Spleen (tissue), 11 donors: ENCODE data around the gene SERHL2. TPM values are rescaled to one million over a fixed set of nuclear protein-coding genes. Genes with fewer than 3 reads are reported as not detected.

Experiments
- DNase-seq: peaks from one replicate; pipeline ENCODE4 v3.0.0-alpha.2; 2020
- H3K27ac ChIP-seq, 8 donors: fragments of 200-600 bp; sonication (generic) in 7 of 8; 1 replicate in 4 of 8; 2 replicates in 4 of 8; pipeline versions ENCODE4 v1.5.0 to v1.8.0; 2016 to 2021; ENCODE audit warnings: inconsistent platforms in 4 of 8, mild to moderate bottlenecking in 4 of 8, moderate library complexity in 1 of 8
- H3K27me3 ChIP-seq, 7 donors: fragments of 200-600 bp; sonication (generic) in 6 of 7; replicated peaks in 1 of 7; 1 replicate in 4 of 7; 2 replicates in 3 of 7; pipeline versions ENCODE4 v1.5.0 to v1.8.0; 2016 to 2021; ENCODE audit warnings: inconsistent platforms in 3 of 7, mild to moderate bottlenecking in 1 of 7
- H3K36me3 ChIP-seq, 6 donors: fragments of 200-600 bp; sonication (generic) in 5 of 6; 1 replicate in 4 of 6; 2 replicates in 2 of 6; pipeline versions ENCODE4 v1.5.0 to v1.8.0; 2016 to 2021; ENCODE audit warnings: inconsistent platforms in 2 of 6
- H3K4me1 ChIP-seq, 6 donors: fragments of 200-600 bp; sonication (generic) in 5 of 6; 1 replicate in 3 of 6; 2 replicates in 3 of 6; pipeline versions ENCODE4 v1.5.0 to v1.8.0; 2016 to 2021; ENCODE audit warnings: inconsistent platforms in 3 of 6
- H3K4me3 ChIP-seq, 8 donors: fragments of 200-600 bp; sonication (generic) in 7 of 8; 1 replicate in 4 of 8; 2 replicates in 4 of 8; pipeline versions ENCODE4 v1.5.0 to v1.8.0; 2016 to 2021; ENCODE audit warnings: inconsistent platforms in 4 of 8, mild to moderate bottlenecking in 4 of 8, moderate library complexity in 2 of 8
- H3K9me3 ChIP-seq, 8 donors: fragments of 200-600 bp; sonication (generic) in 7 of 8; 1 replicate in 4 of 8; 2 replicates in 4 of 8; pipeline versions ENCODE4 v1.5.0 to v1.8.0; 2016 to 2021; ENCODE audit warnings: inconsistent platforms in 4 of 8
- POLR2A ChIP-seq, 3 donors: fragments of 450-650 bp; IDR thresholded peaks; one replicate each; pipeline ENCODE4 v1.5.1; 2017; ENCODE audit warnings: antibody characterized with exemption in 3 of 3, mild to moderate bottlenecking in 1 of 3
- POLR2AphosphoS5 ChIP-seq, 3 donors: sonication (generic); formaldehyde crosslinking; IDR thresholded peaks; one replicate each; pipeline ENCODE4 v1.5.1; 2017; ENCODE audit warnings: antibody characterized with exemption in 3 of 3
- whole genome bisulfite sequencing, 5 donors: extraction: QIAGEN DNeasy Blood & Tissue Kit in 3 of 5; methylation state at CpG; one replicate each; pipeline versions ENCODE4 v1.1.5 to v1.1.7; 2013 to 2018; 5-methylcytosine and 5-hydroxymethylcytosine counted together
- intact Hi-C: fragments of 100-400 bp; cut with DNase I; formaldehyde crosslinking; loops from one replicate; pipeline ENCODE4 v1.15.0; 2023; ENCODE audit warnings: low total_unique reads
- polyA plus RNA-seq, 3 donors: library from polyadenylated mRNA; stranded (reverse); fragments of 200-250 nt; gene quantifications; one replicate each; pipeline ENCODE4 v1.2.1, GENCODE V29; 2013
- total RNA-seq, 7 donors: library from RNA; depleted of rRNA in 3 of 7; stranded (reverse); fragments of >200 nt in 3 of 7; fragmentation: NEBNext Ultra II Directional in 4 of 7; extraction: Animal tissue kit (Norgen Biotek cat#: 25700) in 4 of 7; gene quantifications; one replicate each; pipeline versions ENCODE4 v1.1.0 to v1.2.1, GENCODE V29; 2016 to 2021
- TF ChIP-seq, protein P1 (sequence below), 11 experiments: fragments of 200-600 bp in 7 of 11; fragments of 450-650 bp in 4 of 11; sonication (generic) in 4 of 11; IDR thresholded peaks in 8 of 11; conservative IDR thresholded peaks in 3 of 11; 1 replicate in 7 of 11; 2 replicates in 4 of 11; pipeline versions ENCODE4 v1.4.0 to v1.8.0; 2016 to 2021; ENCODE audit warnings: antibody characterized with exemption in 11 of 11, inconsistent platforms in 4 of 11, mild to moderate bottlenecking in 1 of 11
- donor health status: healthy with polysubstance abuse.
- donor health status: DM: no; HTN: no; CAD: no; lungs with moderate emphysema.
- donor health status: DM: no; HTN: no; CAD: no.
- donor health status: Bipolar disorder and iron deficiency.
- donor health status: healthy.
- donor health status: DM: no; HTN: no; CAD: no.
- donor health status: DM: yes; HTN: yes; CAD: no.

The SERHL2 gene
- total and polyA plus RNA-seq, 10 donors = 1.7 to 4.1 (median 2.8) TPM

DNA sequence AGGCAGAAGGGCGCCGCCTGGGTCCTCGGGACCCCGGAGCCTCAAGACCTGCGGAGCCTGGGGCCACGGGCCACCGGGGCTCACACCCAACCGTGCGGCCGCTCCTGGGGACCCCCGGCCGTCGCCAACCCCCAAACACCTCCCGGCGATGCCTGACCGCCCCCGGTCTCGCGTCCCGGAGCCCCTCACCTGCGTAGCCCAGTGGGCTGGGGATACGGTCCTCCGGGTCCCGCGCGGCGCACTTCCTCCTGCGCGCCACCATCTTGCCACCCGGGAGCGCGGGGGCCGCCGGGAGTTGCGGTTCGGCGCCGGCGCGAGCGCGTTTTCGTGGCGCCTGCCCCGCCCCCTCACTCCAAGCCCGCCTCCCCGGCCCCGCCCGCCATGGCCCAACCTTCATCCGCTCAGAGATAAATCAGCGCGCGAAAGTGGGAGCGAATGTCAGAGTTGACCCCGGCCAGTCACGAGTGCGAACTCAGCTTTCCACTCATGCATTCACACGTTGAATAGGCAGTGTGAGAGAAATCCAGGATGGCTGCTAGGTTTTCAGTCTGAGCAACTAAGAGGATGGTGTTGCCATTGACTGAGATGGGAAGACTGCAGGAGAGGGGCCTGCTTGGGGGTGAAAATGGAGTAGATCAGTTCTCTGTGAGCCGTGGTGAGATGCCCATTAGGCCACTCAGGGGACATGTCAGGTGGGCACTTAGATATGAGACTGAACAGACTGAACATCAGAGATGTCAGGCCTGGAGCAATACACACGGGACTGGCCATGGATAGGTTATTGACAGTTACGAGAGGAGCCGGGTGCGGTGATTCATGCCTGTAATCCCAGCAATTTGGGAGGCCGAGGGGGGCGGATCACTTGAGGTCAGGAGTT, 34.0 kb upstream of the SERHL2 start, which contains the start of gene RRP7A:
RRP7A (minus strand) TSS at position 272 of the 877 bp plus-strand sequence; CDS start at position 262, 10 bp downstream.
- Histone ChIP-seq H3K36me3 (peaks cover 0 to 32% (median 22%) of the 10 kb centered on the region in 6 donors), H3K9me3 (no peaks in the 10 kb centered on the region), H3K27me3 (no peaks in the 10 kb centered on the region), H3K4me1 (peaks cover 4 to 44% (median 28%) of the 10 kb centered on the region in 6 donors), H3K4me3 (peak within 1 kb of the TSS; percentile 84 to 99 (median 92)), H3K27ac (peak within 1 kb of the TSS; percentile 79 to 90 (median 85))
- intact Hi-C loops = no loop called here
- DNase-seq = peak; percentile 96
- 9 to 33% (median 17%) methylated on average over 15 to 65 of the region's 65 CpGs for WGBS, 5 donors
- TF ChIP-seq POLR2AphosphoS5 (IDR thresholded peaks at IDR 0.05) = peak; percentile 89 to 93 (median 91)
- peak in 2 of 3 donors; percentile 22 to 76 for TF ChIP-seq POLR2A (IDR thresholded peaks at IDR 0.05)
- TF ChIP-seq, protein P1, sequence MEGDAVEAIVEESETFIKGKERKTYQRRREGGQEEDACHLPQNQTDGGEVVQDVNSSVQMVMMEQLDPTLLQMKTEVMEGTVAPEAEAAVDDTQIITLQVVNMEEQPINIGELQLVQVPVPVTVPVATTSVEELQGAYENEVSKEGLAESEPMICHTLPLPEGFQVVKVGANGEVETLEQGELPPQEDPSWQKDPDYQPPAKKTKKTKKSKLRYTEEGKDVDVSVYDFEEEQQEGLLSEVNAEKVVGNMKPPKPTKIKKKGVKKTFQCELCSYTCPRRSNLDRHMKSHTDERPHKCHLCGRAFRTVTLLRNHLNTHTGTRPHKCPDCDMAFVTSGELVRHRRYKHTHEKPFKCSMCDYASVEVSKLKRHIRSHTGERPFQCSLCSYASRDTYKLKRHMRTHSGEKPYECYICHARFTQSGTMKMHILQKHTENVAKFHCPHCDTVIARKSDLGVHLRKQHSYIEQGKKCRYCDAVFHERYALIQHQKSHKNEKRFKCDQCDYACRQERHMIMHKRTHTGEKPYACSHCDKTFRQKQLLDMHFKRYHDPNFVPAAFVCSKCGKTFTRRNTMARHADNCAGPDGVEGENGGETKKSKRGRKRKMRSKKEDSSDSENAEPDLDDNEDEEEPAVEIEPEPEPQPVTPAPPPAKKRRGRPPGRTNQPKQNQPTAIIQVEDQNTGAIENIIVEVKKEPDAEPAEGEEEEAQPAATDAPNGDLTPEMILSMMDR (IDR thresholded peaks at IDR 0.05 in 8 of 11, conservative IDR thresholded peaks at IDR 0.05 in 3 of 11) = peak in 4 of 11 experiments; percentile 10 to 44 (median 32)

DNA sequence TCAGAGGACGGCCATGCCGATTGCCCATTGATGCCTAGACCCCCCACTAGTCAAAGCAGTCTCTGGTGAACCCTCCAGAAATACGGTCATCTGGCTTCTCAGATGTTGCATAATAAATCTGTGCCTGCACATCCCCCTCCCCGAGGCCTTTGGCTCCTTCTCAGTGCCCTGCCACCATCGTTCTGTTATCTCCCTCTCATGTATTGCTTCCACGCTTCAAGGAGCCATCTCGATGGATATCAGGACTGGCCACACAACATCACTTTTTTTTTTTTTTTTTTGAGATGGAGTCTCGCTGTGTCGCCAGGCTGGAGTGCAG, 32.6 kb upstream of the SERHL2 start:
- TF ChIP-seq, protein P1 (IDR thresholded peaks at IDR 0.05 in 8 of 11, conservative IDR thresholded peaks at IDR 0.05 in 3 of 11) = no peak
- TF ChIP-seq POLR2AphosphoS5 (IDR thresholded peaks at IDR 0.05) (no peak), POLR2A (IDR thresholded peaks at IDR 0.05) (no peak)
- Histone ChIP-seq H3K27ac (no peak overlapping the region), H3K9me3 (no peaks in the 10 kb centered on the region), H3K36me3 (peaks cover 0 to 18% (median 12%) of the 10 kb centered on the region in 6 donors), H3K27me3 (no peaks in the 10 kb centered on the region), H3K4me3 (no peak overlapping the region), H3K4me1 (peaks cover 4 to 34% (median 22%) of the 10 kb centered on the region in 6 donors)
- WGBS, 5 donors = 90 to 93% (median 91%) methylated on average over 7 to 9 of the region's 9 CpGs
- no peak for DNase-seq
- intact Hi-C loops = no loop called here

DNA sequence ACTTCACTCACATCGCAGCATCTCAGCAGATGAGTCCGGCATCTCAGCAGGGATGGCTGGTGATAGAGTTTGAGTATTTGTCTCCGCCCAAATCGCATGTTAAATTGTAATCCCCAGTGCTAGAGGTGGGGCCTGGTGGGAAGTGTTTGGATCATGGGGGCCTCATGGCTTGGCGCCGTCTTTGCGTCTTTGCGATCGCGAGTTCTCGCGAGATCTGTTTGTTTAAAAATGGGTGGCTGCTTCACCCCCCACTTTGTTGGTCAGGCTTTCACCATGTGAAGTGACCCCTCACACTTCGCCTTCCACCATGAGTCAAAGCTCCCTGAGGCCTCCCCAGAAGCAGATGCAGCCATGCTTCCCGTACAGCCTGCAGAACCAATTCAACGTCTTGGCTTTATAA, 31.2 kb upstream of the SERHL2 start:
- no peaks in the 10 kb centered on the region for H3K9me3 ChIP-seq
- H3K4me1 ChIP-seq = peaks cover 4 to 24% (median 15%) of the 10 kb centered on the region in 6 donors
- H3K27ac ChIP-seq = no peak overlapping the region
- WGBS, 5 donors = 94 to 99% (median 96%) methylated on average over 13 to 15 of the region's 15 CpGs
- DNase-seq = no peak
- H3K36me3 ChIP-seq = peaks cover 0 to 4% (median 3%) of the 10 kb centered on the region in 6 donors
- H3K4me3 ChIP-seq = no peak overlapping the region
- TF ChIP-seq POLR2AphosphoS5 (IDR thresholded peaks at IDR 0.05) (no peak), POLR2A (IDR thresholded peaks at IDR 0.05) (no peak)
- TF ChIP-seq, protein P1 (IDR thresholded peaks at IDR 0.05 in 8 of 11, conservative IDR thresholded peaks at IDR 0.05 in 3 of 11) = no peak
- H3K27me3 ChIP-seq = no peaks in the 10 kb centered on the region
- intact Hi-C loops = no loop called here
